Urinary bladder (tissue), 2 donors: Measurements from ENCODE around the gene LRRC8D. TPM values are rescaled to one million over a fixed set of nuclear protein-coding genes. Genes with fewer than 3 reads are reported as not detected.

Experiments used
- polyA plus RNA-seq: library from polyadenylated mRNA; stranded (reverse); fragments of 200-250 nt; gene quantifications from one replicate; pipeline ENCODE4 v1.2.3, GENCODE V29; 2013
- total RNA-seq: library from RNA; depleted of rRNA; stranded (reverse); fragments of >200 nt; gene quantifications from one replicate; pipeline ENCODE4 v1.2.3, GENCODE V29; 2014
- donor health status: healthy.

LRRC8D gene
- total and polyA plus RNA-seq, 2 donors, result 8.3 to 21.6 TPM

Other genes starting within 250 kb of the LRRC8D start
- 12.3 TPM for gene LRRC8C, start 187.9 kb upstream of the LRRC8D start, total RNA-seq
- 4.2 TPM for gene LRRC8C, start 187.9 kb upstream of the LRRC8D start, polyA plus RNA-seq
- 40.4 TPM for gene ZNF326, start 174.1 kb downstream of the LRRC8D start, total RNA-seq
- 11.6 TPM for gene ZNF326, start 174.1 kb downstream of the LRRC8D start, polyA plus RNA-seq